NCI-H2081 treated with DMSO at 0.1 percent for 48 hours (cell line): ENCODE measurements around the gene HSFY2.
"Not testable (repeated sequence)": the region's sequence is repeated elsewhere in the genome, so short reads cannot be mapped to it uniquely, and the experiment has no call there.

Experiments
- DNase-seq: peaks from one replicate; lab custom pipeline; 2025; lab: John Stamatoyannopoulos, UW

Gene HSFY2, protein sequence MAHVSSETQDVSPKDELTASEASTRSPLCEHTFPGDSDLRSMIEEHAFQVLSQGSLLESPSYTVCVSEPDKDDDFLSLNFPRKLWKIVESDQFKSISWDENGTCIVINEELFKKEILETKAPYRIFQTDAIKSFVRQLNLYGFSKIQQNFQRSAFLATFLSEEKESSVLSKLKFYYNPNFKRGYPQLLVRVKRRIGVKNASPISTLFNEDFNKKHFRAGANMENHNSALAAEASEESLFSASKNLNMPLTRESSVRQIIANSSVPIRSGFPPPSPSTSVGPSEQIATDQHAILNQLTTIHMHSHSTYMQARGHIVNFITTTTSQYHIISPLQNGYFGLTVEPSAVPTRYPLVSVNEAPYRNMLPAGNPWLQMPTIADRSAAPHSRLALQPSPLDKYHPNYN

DNA sequence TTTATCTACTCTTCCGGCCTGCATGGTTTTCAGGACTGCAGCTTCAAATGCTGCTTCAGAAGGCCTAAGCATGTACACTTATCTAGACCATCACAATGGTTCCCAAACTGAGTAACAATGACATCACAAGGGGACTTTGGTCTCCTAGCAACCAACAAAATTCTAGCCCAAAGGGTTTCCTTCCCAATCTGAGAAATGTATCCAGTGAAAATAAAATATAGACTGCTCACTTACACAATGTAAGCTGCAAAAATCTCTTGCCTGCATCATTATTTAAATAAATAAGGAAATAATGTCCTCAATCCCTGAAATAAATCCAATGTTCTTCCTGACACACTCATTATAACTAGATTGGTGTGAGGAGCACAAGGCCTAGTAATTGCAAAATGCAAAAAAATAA lies at the start of gene HSFY2:
Gene HSFY2, minus strand, starts transcription at position 101 of the 400 bp plus-strand sequence. CDS start 117 bp downstream, outside the sequence.
- not testable (repeated sequence) for DNase-seq

DNA sequence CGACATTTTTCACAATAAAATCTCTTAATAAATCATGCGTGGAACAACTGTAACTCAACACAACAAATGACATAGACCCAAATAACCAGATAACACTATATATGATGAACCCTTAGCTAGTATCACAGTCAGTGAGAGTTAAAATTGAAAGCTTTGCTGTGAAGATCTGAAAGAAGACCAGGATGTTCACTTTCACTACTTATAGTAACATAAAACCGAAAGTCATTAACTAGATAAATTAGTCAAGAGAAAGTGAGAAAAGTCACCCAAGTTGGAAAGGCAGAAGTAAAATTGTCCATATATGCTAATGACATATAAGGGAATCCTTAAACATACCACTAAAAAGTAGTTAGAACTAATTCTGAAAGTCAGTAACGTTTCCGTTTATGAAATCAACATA lies 42.2 kb upstream of the HSFY2 start:
- DNase-seq: not testable (repeated sequence)

DNA sequence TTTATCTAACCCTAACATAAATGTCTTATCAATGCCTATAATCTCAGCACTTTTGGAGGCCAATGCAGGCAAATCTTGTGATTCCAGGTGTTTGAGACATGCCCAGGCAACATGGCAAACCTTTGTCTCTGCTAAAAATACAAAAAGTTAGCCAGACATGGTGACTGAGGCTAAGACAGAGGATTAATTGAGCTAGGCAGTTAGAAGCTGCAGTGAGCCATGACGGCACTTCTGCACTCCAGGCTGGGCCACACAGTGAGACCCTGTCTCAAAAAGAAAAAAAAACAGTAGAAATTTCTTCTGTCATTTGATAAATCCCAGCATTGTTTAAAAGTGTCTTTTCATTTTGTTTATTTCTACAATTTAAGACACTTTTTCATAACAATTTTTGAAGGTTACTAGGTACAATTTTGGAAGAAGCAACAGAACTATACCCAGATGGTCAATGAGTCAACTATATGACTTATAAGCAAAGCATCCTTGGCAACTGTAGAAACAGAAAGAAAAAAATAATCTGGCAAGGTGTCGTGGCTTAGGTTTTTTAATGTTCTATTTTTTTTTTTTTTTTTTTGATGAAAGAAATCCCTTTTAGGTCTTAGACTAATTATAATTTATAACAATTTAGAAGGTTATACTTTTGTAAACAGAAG lies 15.3 kb upstream of the HSFY2 start:
- DNase-seq: not testable (repeated sequence)

DNA sequence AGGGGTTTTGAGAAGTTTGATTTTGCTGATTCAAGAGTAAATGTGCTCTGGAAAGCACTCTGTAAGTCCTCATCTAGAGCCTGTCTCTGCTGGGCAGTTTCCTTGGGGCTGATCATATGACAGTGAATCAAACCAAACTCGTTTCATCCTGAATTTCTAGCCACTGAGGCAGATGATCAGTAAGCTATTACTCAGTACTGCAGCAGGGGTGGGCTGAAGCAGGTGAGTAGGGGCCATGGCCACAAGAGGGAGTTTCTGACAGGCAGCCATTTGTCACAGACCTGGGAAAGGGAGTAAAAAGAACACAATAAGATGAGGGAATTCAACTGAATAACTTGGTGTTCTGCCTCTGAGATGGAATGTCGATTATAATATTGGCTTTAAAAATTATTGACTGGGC lies 19.5 kb downstream of the HSFY2 start:
- DNase-seq: not testable (repeated sequence)

DNA sequence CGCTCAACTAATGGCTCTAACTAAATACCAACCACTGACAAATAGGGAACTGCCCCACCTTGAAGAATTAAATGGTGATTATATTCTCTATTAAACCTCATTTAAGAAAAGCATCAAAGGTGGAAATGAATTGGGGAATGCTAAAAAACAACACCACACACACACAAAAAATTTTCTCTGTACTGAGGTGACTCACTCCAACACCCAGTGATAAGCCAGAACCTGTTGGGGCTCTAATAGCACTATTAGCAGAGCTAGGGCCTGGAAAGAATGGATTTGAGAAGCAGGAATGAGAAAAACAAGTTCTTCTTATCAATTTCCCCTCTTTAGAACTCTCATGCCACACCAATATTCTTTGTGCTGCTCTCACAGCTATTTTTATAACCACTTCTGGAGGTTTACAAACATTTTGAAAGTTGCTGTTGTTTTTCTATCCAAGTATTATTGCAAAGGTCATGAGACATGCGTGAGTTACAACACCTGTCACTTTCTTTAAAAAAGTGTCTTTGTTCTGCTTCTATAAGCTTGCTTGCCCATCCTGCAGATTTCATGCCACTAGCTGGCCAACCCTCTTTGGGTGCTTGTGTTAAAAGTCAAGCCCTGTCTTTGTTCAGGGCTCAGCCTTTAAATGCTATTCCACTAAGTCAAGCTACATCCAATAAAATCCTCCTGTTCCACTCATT lies 20.3 kb downstream of the HSFY2 start:
- not testable (repeated sequence) for DNase-seq

DNA sequence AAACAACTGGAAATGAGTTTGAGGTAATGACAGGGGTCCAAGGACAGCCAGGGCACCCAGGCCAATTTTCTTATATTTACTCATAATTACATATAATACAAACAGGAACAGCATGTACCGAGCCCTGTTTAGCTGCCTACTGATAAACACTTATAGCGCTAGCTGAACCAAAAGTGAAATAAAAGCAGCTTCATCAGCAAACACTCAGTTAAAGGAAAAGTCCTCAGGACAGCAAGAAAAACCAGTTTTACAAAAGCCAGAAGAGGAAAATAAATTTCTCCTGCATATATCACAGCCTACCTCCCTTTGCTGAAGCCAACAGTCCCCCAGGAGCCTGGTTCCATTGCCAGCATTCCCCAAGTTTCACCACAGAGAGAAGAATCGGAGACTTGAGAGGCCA lies 49.8 kb downstream of the HSFY2 start:
- DNase-seq: not testable (repeated sequence)
